CD8-positive, alpha-beta memory T cell (primary cell): ENCODE measurements around the gene TNIP1. TPM values are rescaled to one million over a fixed set of nuclear protein-coding genes. Genes with fewer than 3 reads are reported as not detected.

Experiments
- CTCF ChIA-PET: fragments of 350-600 bp; sonication (Branson Sonifier 250); formaldehyde crosslinking; loops from one replicate; lab custom pipeline; 2021; ENCODE audit warnings: antibody characterized with exemption; lab: Charles Lee
- POLR2A ChIA-PET: fragments of 350-600 bp; sonication (Branson Sonifier 250); formaldehyde crosslinking; loops from one replicate; lab custom pipeline; 2021; ENCODE audit warnings: antibody characterized with exemption; lab: Charles Lee
- DNase-seq, 5 donors: peaks; one replicate each; pipeline versions ENCODE4 v3.0.0 to v3.0.0-alpha.2; 2020 to 2022; ENCODE audit warnings: mixed read lengths in 1 of 5
- H3K27ac ChIP-seq: one replicate; pipeline ENCODE4 v1.7.0; 2013; ENCODE audit warnings: low read depth, mild to moderate bottlenecking, low read length, moderate library complexity
- H3K27me3 ChIP-seq: 2 replicates; pipeline ENCODE4 v1.7.0; 2013; ENCODE audit warnings: low read length, mild to moderate bottlenecking; ENCODE audit not compliant: insufficient read depth, poor library complexity, severe bottlenecking
- H3K36me3 ChIP-seq: 2 replicates; pipeline ENCODE4 v1.7.0; 2013; ENCODE audit warnings: mild to moderate bottlenecking, low read length, moderate library complexity; ENCODE audit not compliant: insufficient read depth
- H3K4me1 ChIP-seq: 2 replicates; pipeline ENCODE4 v1.7.0; 2013; ENCODE audit warnings: mild to moderate bottlenecking, low read length, moderate library complexity; ENCODE audit not compliant: insufficient read depth
- H3K4me3 ChIP-seq: 2 replicates; pipeline ENCODE4 v1.7.0; 2013; ENCODE audit warnings: mild to moderate bottlenecking, low read length
- H3K9me3 ChIP-seq: 2 replicates; pipeline ENCODE4 v1.7.0; 2013; ENCODE audit warnings: mild to moderate bottlenecking, low read length
- H3K27ac Mint-ChIP-seq, 8 donors: one replicate each; pipeline ENCODE4 v1.8.0; 2020 to 2021; ENCODE audit warnings: mixed read lengths in 8 of 8, mild to moderate bottlenecking in 6 of 8, inconsistent platforms in 3 of 8, moderate library complexity in 3 of 8
- H3K27me3 Mint-ChIP-seq, 2 donors: one replicate each; pipeline ENCODE4 v1.8.0; 2020 to 2021; ENCODE audit warnings: mixed read lengths in 2 of 2, mild to moderate bottlenecking in 1 of 2, moderate library complexity in 1 of 2
- H3K36me3 Mint-ChIP-seq, 3 donors: one replicate each; pipeline ENCODE4 v1.8.0; 2020 to 2021; ENCODE audit warnings: mixed read lengths in 3 of 3, inconsistent platforms in 1 of 3, mild to moderate bottlenecking in 1 of 3
- H3K4me1 Mint-ChIP-seq, 3 donors: one replicate each; pipeline ENCODE4 v1.8.0; 2020 to 2021; ENCODE audit warnings: mixed read lengths in 3 of 3, inconsistent platforms in 1 of 3, mild to moderate bottlenecking in 1 of 3
- H3K4me3 Mint-ChIP-seq, 7 donors: one replicate each; pipeline ENCODE4 v1.8.0; 2020 to 2021; ENCODE audit warnings: mixed read lengths in 7 of 7, mild to moderate bottlenecking in 6 of 7, moderate library complexity in 4 of 7, inconsistent platforms in 2 of 7
- H3K9me3 Mint-ChIP-seq, 5 donors: one replicate each; pipeline ENCODE4 v1.8.0; 2020 to 2022; ENCODE audit warnings: mixed read lengths in 5 of 5, mild to moderate bottlenecking in 3 of 5, moderate library complexity in 2 of 5, inconsistent platforms in 1 of 5
- polyA plus RNA-seq: library from polyadenylated mRNA; unstranded; fragments of 300-500 nt; fragmentation: Illumina TruSeq; gene quantifications from one replicate; pipeline ENCODE4 v1.2.3, GENCODE V29; 2021
- total RNA-seq, 2 experiments: library from RNA; stranded (reverse); gene quantifications; one replicate each; pipeline ENCODE4 v1.2.3, GENCODE V29; 2021

TNIP1 gene
- total and polyA plus RNA-seq, 3 experiments from 2014 or later = 62.4 to 213 (median 212) TPM

GRCh38 chr5:151055336-151055735 is 25.5 kb downstream of the TNIP1 start:
- Mint-ChIP-seq H3K9me3 (peaks cover 0 to 4% (median 0%) of the 10 kb centered on the region in 5 donors), H3K4me1 (peaks cover 15 to 34% (median 24%) of the 10 kb centered on the region in 3 donors), H3K27ac (peak overlapping the region in 3 of 8 donors; percentile 27 to 33 (median 29)), H3K36me3 (peaks cover 0 to 93% (median 18%) of the 10 kb centered on the region in 3 donors), H3K27me3 (no peaks in the 10 kb centered on the region), H3K4me3 (no peak overlapping the region)
- H3K27ac ChIP-seq = no peak overlapping the region
- no peaks in the 10 kb centered on the region for H3K9me3 ChIP-seq
- no peak for DNase-seq
- peaks cover 60% of the 10 kb centered on the region for H3K36me3 ChIP-seq
- no peaks in the 10 kb centered on the region for H3K27me3 ChIP-seq
- ChIA-PET POLR2A (no interaction called here), CTCF (interaction anchor here (0.9 to 14.1 kb wide), 3 partner anchors 41 to 63 kb away, joined by 3 to 267 read pairs (median 3); no protein-coding TSS in a partner anchor)
- H3K4me1 ChIP-seq = peaks cover 5% of the 10 kb centered on the region
- no peak overlapping the region for H3K4me3 ChIP-seq

GRCh38 chr5:151054709-151055108 is 26.1 kb downstream of the TNIP1 start:
- no peaks in the 10 kb centered on the region for H3K4me1 ChIP-seq
- H3K36me3 ChIP-seq = peaks cover 64% of the 10 kb centered on the region
- CTCF ChIA-PET = interaction anchor here (0.7 to 14.1 kb wide), 4 partner anchors 42 to 184 kb away, joined by 3 to 267 read pairs (median 3); no protein-coding TSS in a partner anchor
- no peak overlapping the region for H3K27ac ChIP-seq
- no peak overlapping the region for H3K4me3 ChIP-seq
- H3K9me3 Mint-ChIP-seq = peaks cover 0 to 3% (median 0%) of the 10 kb centered on the region in 5 donors
- H3K27me3 Mint-ChIP-seq = no peaks in the 10 kb centered on the region
- peaks cover 11 to 28% (median 21%) of the 10 kb centered on the region in 3 donors for H3K4me1 Mint-ChIP-seq
- H3K27ac Mint-ChIP-seq = peak overlapping the region in 2 of 8 donors; percentile 15 to 66
- no peaks in the 10 kb centered on the region for H3K9me3 ChIP-seq
- DNase-seq = no peak
- H3K27me3 ChIP-seq = no peaks in the 10 kb centered on the region
- no peak overlapping the region for H3K4me3 Mint-ChIP-seq
- H3K36me3 Mint-ChIP-seq = peaks cover 0 to 93% (median 18%) of the 10 kb centered on the region in 3 donors
- POLR2A ChIA-PET = no interaction called here

GRCh38 chr5:151053796-151054462 is 26.9 kb downstream of the TNIP1 start:
- Mint-ChIP-seq H3K36me3 (peaks cover 0 to 93% (median 16%) of the 10 kb centered on the region in 3 donors), H3K4me3 (no peak overlapping the region), H3K27me3 (no peaks in the 10 kb centered on the region), H3K27ac (peak overlapping the region in 6 of 8 donors; percentile 30 to 66 (median 52)), H3K9me3 (no peaks in the 10 kb centered on the region), H3K4me1 (peaks cover 4 to 21% (median 16%) of the 10 kb centered on the region in 3 donors)
- Histone ChIP-seq H3K4me3 (no peak overlapping the region), H3K36me3 (peaks cover 67% of the 10 kb centered on the region), H3K27me3 (no peaks in the 10 kb centered on the region), H3K9me3 (no peaks in the 10 kb centered on the region), H3K27ac (no peak overlapping the region), H3K4me1 (no peaks in the 10 kb centered on the region)
- ChIA-PET CTCF (interaction anchor here (0.7 to 14.1 kb wide), 6 partner anchors 30 to 185 kb away, joined by 3 to 267 read pairs (median 10); no protein-coding TSS in a partner anchor), POLR2A (no interaction called here)
- DNase-seq = no peak

GRCh38 chr5:151052836-151053235 is 28.0 kb downstream of the TNIP1 start:
- no peaks in the 10 kb centered on the region for H3K9me3 Mint-ChIP-seq
- no peaks in the 10 kb centered on the region for H3K4me1 ChIP-seq
- peaks cover 67% of the 10 kb centered on the region for H3K36me3 ChIP-seq
- no peak for DNase-seq
- H3K27ac ChIP-seq = no peak overlapping the region
- ChIA-PET POLR2A (interaction anchor here (1.5 kb wide), 1 partner anchor 63 kb away, joined by 5 read pairs; no protein-coding TSS in a partner anchor), CTCF (interaction anchor here (0.7 to 14.1 kb wide), 15 partner anchors 10 to 117 kb away, joined by 3 to 267 read pairs (median 7); no protein-coding TSS in a partner anchor)
- H3K4me1 Mint-ChIP-seq = peaks cover 4 to 22% (median 17%) of the 10 kb centered on the region in 3 donors
- H3K36me3 Mint-ChIP-seq = peaks cover 3 to 93% (median 23%) of the 10 kb centered on the region in 3 donors
- H3K27ac Mint-ChIP-seq = peak overlapping the region in 4 of 8 donors; percentile 23 to 62 (median 45)
- H3K4me3 ChIP-seq = no peak overlapping the region
- no peak overlapping the region for H3K4me3 Mint-ChIP-seq
- H3K27me3 Mint-ChIP-seq = no peaks in the 10 kb centered on the region
- no peaks in the 10 kb centered on the region for H3K9me3 ChIP-seq
- no peaks in the 10 kb centered on the region for H3K27me3 ChIP-seq

DNA sequence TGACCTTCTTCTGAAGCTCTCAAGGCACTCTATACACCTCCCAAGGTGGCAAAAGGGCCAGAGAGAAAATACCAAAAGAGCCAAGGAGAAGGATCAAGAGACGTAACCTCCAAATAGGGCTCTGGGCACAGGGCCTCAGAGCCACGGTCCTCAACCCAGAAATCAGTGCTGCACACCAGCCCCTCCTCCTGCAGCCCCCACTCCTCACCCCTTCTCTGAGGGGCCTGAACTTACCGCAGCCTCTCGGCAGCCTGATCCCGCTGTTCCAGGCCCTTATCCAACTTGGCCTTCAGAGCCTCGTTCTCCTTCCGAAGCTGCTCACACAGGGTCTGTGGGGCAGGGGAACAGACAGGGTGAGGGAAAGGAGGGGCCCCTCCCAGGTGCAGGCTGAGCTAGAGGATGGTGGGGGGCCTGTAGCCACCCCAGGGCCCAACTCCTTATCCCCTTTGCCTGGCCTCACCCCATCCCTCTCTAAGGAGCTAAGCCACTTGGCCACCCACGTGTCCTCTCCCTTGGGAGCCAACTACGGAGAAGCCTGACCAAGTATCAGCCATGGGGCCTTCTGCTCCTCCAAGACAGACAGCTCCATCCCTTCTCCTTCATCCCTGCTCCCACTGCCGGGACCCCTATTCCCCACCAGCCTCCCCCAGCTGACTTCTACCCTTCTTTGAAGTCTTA is 28.8 kb downstream of the TNIP1 start:
- peaks cover 74% of the 10 kb centered on the region for H3K36me3 ChIP-seq
- no peak overlapping the region for H3K4me3 ChIP-seq
- DNase-seq = no peak
- no peaks in the 10 kb centered on the region for H3K27me3 ChIP-seq
- no peaks in the 10 kb centered on the region for H3K9me3 ChIP-seq
- Mint-ChIP-seq H3K4me1 (peaks cover 8 to 24% (median 18%) of the 10 kb centered on the region in 3 donors), H3K36me3 (peaks cover 3 to 93% (median 29%) of the 10 kb centered on the region in 3 donors), H3K9me3 (no peaks in the 10 kb centered on the region), H3K4me3 (no peak overlapping the region), H3K27ac (peak overlapping the region in 6 of 8 donors; percentile 54 to 79 (median 68)), H3K27me3 (no peaks in the 10 kb centered on the region)
- ChIA-PET POLR2A (interaction anchor here (1.5 kb wide), 1 partner anchor 64 kb away, joined by 5 read pairs; no protein-coding TSS in a partner anchor), CTCF (interaction anchor here (0.6 to 14.1 kb wide), 35 partner anchors 10 to 189 kb away, joined by 3 to 267 read pairs (median 5); partner anchors contain the start of gene TNIP1)
- H3K27ac ChIP-seq = no peak overlapping the region
- H3K4me1 ChIP-seq = no peaks in the 10 kb centered on the region

- no peaks in the 10 kb centered on the region for H3K4me1 ChIP-seq
- H3K27me3 ChIP-seq = no peaks in the 10 kb centered on the region
- peaks cover 73% of the 10 kb centered on the region for H3K36me3 ChIP-seq
- Mint-ChIP-seq H3K4me3 (no peak overlapping the region), H3K4me1 (peaks cover 9 to 23% (median 17%) of the 10 kb centered on the region in 3 donors), H3K36me3 (peaks cover 3 to 93% (median 29%) of the 10 kb centered on the region in 3 donors), H3K27ac (peak overlapping the region in 5 of 8 donors; percentile 54 to 79 (median 74)), H3K27me3 (no peaks in the 10 kb centered on the region), H3K9me3 (no peaks in the 10 kb centered on the region)
- no peak overlapping the region for H3K4me3 ChIP-seq
- no peak overlapping the region for H3K27ac ChIP-seq
- ChIA-PET POLR2A (interaction anchor here (1.5 kb wide), 1 partner anchor 64 kb away, joined by 5 read pairs; no protein-coding TSS in a partner anchor), CTCF (interaction anchor here (0.6 to 14.1 kb wide), 32 partner anchors 9 to 189 kb away, joined by 3 to 267 read pairs (median 5); partner anchors contain the start of gene TNIP1)
- DNase-seq = peak; percentile 49 to 81 (median 57)
- no peaks in the 10 kb centered on the region for H3K9me3 ChIP-seq
These were observed 29.5 kb downstream of the TNIP1 start for GRCh38 chr5:151051066-151051930.

- Mint-ChIP-seq H3K36me3 (peaks cover 8 to 91% (median 38%) of the 10 kb centered on the region in 3 donors), H3K27ac (peak overlapping the region in 1 of 8 donors; percentile 73)
- CTCF ChIA-PET = interaction anchor here (1.2 to 14.1 kb wide), 13 partner anchors 9 to 488 kb away, joined by 3 to 267 read pairs (median 4); no protein-coding TSS in a partner anchor
These were observed 32.3 kb downstream of the TNIP1 start for GRCh38 chr5:151048526-151048925.

More at GRCh38 chr5:151048526-151048925, 32.3 kb downstream of the TNIP1 start:
- Mint-ChIP-seq H3K9me3 (no peaks in the 10 kb centered on the region), H3K4me1 (peaks cover 8 to 19% (median 11%) of the 10 kb centered on the region in 3 donors), H3K4me3 (no peak overlapping the region), H3K27me3 (no peaks in the 10 kb centered on the region)
- Histone ChIP-seq H3K4me3 (no peak overlapping the region), H3K9me3 (no peaks in the 10 kb centered on the region), H3K27ac (no peak overlapping the region), H3K36me3 (peaks cover 69% of the 10 kb centered on the region), H3K27me3 (no peaks in the 10 kb centered on the region), H3K4me1 (no peaks in the 10 kb centered on the region)
- POLR2A ChIA-PET = interaction anchor here (0.6 kb wide), 1 partner anchor 70 kb away, joined by 6 read pairs; no protein-coding TSS in a partner anchor
- DNase-seq = no peak
